HG02759 (cell line): ENCODE measurements around the gene HPGD.
"Not testable (repeated sequence)": the region's sequence is repeated elsewhere in the genome, so short reads cannot be mapped to it uniquely, and the experiment has no call there.

ENCODE experiments used
- ATAC-seq: cut with Tn5 transposase; IDR thresholded peaks from one replicate; pipeline ENCODE4 v1.9.1; 2021; ENCODE audit warnings: mild to moderate bottlenecking, moderate library complexity; ENCODE audit not compliant: unreplicated experiment

Gene HPGD

GRCh38 chr4:174528226-174528625, 5.9 kb upstream of the HPGD start:
- ATAC-seq: no peak

- no peak for ATAC-seq
Observed at GRCh38 chr4:174526731-174527130, 4.4 kb upstream of the HPGD start.

DNA sequence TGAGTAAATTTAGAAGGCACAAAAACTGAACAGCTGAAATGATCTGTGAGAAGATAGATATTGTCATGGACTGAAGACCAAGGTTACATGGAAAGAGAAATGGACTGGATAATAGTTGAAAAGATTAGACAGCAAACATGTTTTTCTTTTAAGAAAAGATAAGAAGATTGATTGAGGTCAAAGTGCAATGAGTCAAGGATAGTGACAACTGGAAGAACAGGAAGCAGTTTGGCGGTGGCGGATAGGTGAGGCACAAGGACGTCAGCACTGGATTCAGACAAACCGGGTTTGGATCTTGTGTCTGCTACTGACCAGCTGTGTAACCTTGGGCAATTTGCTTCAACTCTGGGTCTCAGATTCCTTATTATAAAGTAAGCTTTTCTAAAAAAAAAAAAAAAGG, 2.0 kb upstream of the HPGD start:
- ATAC-seq: no peak

GRCh38 chr4:174523025-174523693, 871 bp upstream of the HPGD start:
- no peak for ATAC-seq

DNA sequence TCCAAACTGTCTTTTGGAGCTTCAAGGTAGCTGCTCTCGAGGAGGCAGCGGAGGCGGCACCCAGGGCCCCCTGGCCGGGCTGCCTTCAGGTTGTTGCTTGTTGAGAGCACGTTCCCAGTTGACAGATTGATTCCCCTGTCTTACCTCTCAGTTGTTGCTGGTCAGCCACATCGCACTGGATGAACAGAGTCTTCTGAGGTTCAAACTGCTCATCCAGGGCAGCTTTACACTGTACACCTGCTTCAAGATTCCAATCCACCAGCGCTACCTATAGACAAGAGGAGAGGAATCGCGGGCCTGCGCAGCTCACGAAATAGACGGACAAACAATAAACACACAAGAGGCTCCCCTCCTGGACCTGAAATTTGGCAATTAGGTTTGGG, 497 bp downstream of the HPGD start:
- peak; percentile 16 for ATAC-seq

GRCh38 chr4:174520660-174521059, 1.6 kb downstream of the HPGD start:
- ATAC-seq: no peak

GRCh38 chr4:174517502-174518445, 4.5 kb downstream of the HPGD start:
- no peak for ATAC-seq

DNA sequence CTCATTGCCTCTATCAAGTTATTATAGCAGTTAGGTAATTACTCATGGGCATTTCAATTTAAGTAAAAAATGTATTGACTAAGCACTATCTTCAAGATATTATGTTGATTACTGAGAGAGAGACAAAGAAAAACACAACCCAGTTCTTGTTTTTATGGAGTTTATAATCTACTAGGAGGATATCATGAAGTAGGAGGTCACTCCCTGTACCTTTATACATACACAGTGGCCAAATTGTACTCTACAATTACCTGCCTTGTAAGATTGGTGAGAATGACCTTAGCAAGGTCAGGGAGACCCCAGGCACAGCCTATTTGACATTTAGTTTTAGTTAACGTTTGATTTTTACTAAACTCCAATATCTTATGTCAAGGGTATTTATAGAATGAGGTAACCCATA, 5.5 kb downstream of the HPGD start:
- no peak for ATAC-seq

DNA sequence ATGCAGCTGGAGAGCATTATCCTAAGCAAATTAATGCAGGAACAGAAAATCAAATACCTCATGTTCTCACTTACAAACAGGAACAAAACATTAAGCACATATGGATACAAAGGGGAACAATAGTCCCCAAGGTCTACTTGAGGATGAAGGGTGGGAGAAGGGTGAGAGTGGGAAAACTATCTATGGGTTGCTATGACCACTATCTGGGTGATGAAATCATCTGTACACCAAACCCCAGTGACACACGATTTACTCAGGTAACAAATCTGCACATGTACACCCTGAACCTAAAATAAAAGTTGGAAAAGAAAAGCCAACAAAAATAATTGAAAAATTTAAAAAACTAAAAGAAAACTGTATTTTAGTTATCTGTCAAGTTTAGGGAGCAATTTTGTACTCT, 5.9 kb downstream of the HPGD start:
- ATAC-seq: no peak

- no peak for ATAC-seq
Observed at GRCh38 chr4:174512745-174513144, 9.5 kb downstream of the HPGD start.

DNA sequence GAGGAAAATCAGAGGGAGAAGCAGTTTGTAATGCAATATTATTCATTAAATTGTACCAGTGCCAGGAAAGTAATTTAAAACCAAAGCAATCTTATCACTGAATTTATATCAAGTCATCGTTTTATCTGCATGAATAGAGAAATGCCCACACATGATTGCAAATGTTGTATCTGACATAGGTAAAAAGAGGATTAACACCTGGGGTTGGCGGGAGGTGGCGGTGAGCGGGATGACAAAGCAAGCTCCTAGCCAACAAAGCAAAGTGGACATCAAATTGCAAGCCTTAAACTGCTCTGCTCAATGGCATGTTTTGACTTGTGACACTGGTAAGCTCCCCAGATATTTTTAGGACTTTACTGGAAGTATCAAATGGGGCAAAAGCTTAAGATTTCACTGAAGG, 16.4 kb downstream of the HPGD start:
- ATAC-seq: no peak

- no peak for ATAC-seq
Observed at GRCh38 chr4:174505007-174505406, 17.3 kb downstream of the HPGD start.

DNA sequence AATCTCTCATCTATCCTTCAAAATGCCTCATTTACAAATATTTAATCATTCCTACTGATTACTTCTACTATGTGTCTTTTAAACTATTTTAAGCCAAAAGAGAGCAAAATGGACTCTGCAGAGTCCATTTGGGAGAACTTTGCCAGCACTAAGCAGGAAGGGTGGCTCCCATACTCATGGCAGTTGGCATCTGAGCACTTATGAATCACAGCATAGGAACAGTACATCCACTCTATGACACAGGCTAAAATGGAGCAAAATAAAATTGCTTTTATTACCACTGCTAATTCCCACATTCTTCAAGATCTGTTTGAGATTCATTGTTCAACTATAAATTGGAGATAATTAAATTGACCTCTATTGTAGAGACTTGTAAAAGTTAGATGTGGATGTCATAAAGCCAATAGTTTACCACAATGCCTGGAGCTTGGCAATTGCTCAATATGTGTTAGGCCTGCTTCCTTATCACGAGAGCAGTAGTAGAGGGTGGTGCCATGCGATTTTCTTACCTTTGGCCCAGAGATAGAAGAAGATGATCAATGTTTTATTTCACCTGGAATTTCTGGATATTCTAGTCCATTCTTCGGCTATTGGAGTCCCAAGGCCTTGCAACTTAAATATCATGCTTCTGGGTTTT, 19.1 kb downstream of the HPGD start:
- ATAC-seq: no peak

GRCh38 chr4:174496631-174497432, 25.5 kb downstream of the HPGD start:
- no peak for ATAC-seq

GRCh38 chr4:174495626-174496025, 26.7 kb downstream of the HPGD start:
- ATAC-seq: no peak

DNA sequence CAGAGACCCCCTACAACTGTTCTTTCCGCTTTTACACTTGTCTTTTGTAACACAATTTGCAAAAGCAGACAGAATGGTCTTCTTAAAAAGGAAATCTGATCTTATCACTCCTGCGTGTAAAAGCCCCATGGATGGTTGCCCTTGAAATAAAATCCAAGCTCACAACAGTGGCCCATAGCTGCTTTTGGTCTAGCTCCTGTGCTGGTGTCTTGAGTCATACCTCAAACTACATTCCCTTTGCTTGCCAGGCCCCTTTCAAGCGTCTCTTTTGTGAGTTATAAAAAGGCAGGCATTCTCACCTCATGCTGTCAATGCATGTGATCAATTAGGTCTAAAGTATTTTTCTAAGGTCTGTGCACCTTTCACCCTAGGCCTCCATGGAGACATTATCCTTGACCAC, 27.6 kb downstream of the HPGD start:
- ATAC-seq: no peak

DNA sequence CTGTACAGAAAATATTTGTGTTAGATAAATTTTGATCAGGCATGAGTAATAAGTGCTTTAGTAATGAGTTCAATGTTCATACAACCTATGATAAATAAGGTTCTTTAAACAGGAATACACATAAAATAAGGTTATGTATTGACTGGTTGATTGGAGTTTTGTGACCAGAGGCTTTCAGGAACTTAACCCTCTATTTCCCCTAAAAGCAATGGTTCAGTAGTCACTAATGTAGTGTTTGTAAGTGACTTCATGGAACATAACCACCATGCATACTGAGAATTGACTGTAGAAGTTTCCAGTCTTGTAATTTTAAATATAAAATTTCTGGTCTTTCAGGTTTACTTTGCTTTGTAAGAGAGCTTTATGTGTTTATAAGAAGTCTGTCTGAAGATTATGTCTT, 28.1 kb downstream of the HPGD start:
- ATAC-seq: no peak

DNA sequence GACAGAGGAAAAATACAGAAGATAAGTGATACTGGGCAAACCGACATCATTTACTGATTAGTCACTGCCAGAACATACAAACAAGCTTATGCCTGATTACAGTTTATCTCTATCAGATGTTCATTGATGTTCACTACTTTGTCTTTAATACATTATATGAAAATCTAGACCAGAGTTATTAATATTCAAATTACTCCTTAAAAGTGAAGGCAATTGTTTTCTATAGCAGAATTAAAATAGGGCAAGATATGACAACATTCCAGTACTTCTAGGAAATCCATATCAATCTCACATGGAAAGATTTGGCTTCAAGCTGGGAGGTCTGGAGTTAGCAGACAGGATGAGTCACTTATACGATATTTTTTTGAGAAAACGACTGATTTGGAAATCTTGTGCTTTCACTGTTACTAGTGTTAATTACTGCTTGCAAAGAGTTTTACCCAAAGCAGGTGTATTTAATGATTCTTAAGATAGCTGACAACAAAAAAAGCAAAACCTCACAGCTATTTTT, 31.8 kb downstream of the HPGD start:
- no peak for ATAC-seq

DNA sequence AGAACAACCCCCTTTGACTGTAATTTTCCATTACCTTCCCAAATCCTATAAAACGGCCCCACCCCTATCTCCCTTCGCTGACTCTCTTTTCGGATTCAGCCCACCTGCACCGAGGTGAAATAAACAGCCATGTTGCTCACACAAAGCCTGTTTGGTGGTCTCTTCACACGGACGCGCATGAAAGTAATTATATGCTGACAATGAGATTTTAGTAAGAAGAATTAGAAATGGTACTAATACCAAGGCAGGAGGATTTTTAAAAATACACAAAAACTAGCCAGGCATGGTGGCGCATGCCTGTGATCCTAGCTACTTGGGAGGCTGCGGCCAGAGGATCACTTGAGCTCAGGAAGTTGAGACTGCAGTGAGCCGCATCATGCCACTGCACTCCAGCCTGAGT, 33.9 kb downstream of the HPGD start:
- ATAC-seq: not testable (repeated sequence)

GRCh38 chr4:174485025-174485424, 37.3 kb downstream of the HPGD start:
- ATAC-seq: no peak

DNA sequence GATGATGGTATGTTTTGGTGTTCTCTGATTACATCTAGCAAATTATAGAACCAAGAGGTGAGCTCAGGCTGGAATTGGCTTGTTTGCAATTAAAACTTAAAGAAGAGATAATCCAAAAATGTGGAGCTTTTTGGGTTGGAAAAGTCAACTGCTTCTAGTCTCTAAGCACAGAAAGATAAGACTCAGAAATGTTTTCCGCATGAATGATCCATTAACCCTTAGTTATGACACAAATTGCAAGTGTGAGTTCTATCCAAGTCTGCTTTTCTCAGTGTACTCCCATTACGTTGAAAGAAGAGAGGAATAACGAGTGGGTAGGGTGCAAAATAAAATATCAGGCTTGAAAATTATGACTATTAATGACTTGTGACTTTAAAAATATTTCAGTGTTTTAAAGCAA, 38.5 kb downstream of the HPGD start:
- ATAC-seq: no peak
